SH-SY5Y (cell line): ENCODE results near the gene TCF20.

ENCODE experiments used
- GATA2 ChIP-seq: IDR thresholded peaks from 2 replicates; pipeline ENCODE4 v1.6.1; 2011; ENCODE audit warnings: mild to moderate bottlenecking, low read depth, low read length
- GATA3 ChIP-seq: IDR thresholded peaks from 2 replicates; pipeline ENCODE4 v1.6.1; 2011; ENCODE audit warnings: low read depth, mild to moderate bottlenecking, low read length, moderate library complexity

DNA sequence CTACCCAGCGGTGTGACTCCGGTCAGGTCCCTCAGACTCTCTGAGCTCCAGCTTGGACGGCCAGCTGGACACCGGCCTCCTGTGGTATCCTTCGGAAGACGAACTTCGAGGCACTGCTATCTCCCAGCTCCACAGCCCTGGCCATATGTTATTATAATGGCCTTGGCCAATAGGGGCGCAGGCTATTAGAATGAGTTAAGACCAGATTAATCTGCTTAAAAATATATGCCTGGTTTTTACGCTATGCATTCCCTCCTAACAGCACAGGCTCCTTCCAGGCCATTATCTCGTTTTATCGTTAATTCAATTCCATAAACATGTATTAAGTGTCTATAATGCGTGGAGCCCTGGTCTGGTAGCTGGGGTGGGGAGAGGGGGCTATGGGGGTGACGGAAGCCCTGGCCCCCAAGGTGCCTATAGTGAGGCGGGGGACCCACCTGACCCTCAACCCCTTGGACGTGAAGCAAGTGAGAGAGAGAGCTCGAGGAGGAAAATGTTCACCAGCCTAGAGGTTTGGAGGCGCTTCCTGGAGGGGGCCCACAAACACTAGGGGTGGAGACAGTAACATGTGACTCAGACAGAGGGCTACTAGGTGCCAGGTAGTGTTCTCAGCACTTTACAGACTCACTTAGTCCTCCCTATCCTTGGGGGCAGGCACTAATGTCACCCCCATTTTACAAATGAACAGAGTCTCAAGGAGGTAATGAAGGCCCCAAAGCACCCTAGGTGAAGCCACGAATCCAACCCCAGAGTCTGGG, 37.5 kb upstream of the TCF20 start:
- TF ChIP-seq GATA2 (no peak), GATA3 (no peak)
